T-helper 22 cell (primary cell): Measurements from ENCODE around the gene WNT4.

ENCODE experiments used
- DNase-seq: peaks from one replicate; pipeline ENCODE4 v3.0.0-alpha.2; 2020; ENCODE audit warnings: low read depth

Gene WNT4

GRCh38 chr1:22129501-22130117 is 13.3 kb downstream of the WNT4 start:
- DNase-seq, result no peak

GRCh38 chr1:22128392-22128791 is 14.5 kb downstream of the WNT4 start:
- DNase-seq, result no peak

GRCh38 chr1:22127731-22128130 is 15.2 kb downstream of the WNT4 start:
- DNase-seq, result no peak

GRCh38 chr1:22127248-22127647 is 15.6 kb downstream of the WNT4 start:
- DNase-seq, result no peak

GRCh38 chr1:22126531-22126930 is 16.4 kb downstream of the WNT4 start:
- DNase-seq, result no peak

GRCh38 chr1:22124592-22125229 is 18.2 kb downstream of the WNT4 start:
- DNase-seq, result no peak

- DNase-seq, result no peak
Observed at GRCh38 chr1:22123901-22124404, 18.9 kb downstream of the WNT4 start.

- no peak for DNase-seq
Observed at GRCh38 chr1:22123071-22123390, 19.9 kb downstream of the WNT4 start.

GRCh38 chr1:22122273-22123070 is 20.4 kb downstream of the WNT4 start:
- DNase-seq, result no peak

GRCh38 chr1:22121421-22121911 is 21.4 kb downstream of the WNT4 start:
- no peak for DNase-seq

- DNase-seq, result no peak
Observed at GRCh38 chr1:22120469-22120790, 22.5 kb downstream of the WNT4 start.

- DNase-seq, result no peak
Observed at GRCh38 chr1:22119626-22120468, 23.1 kb downstream of the WNT4 start.

- no peak for DNase-seq
Observed at GRCh38 chr1:22118291-22118992, 24.5 kb downstream of the WNT4 start.

- DNase-seq, result no peak
Observed at GRCh38 chr1:22117851-22118250, 25.0 kb downstream of the WNT4 start.

GRCh38 chr1:22117238-22117637 is 25.7 kb downstream of the WNT4 start:
- DNase-seq, result no peak

- no peak for DNase-seq
Observed at GRCh38 chr1:22115286-22115685, 27.6 kb downstream of the WNT4 start.

- DNase-seq, result no peak
Observed at GRCh38 chr1:22114083-22115012, 28.5 kb downstream of the WNT4 start.

GRCh38 chr1:22112554-22112953 is 30.3 kb downstream of the WNT4 start:
- DNase-seq, result no peak

GRCh38 chr1:22111620-22112019 is 31.3 kb downstream of the WNT4 start:
- no peak for DNase-seq

- no peak for DNase-seq
Observed at GRCh38 chr1:22111115-22111514, 31.8 kb downstream of the WNT4 start.

GRCh38 chr1:22110016-22110415 is 32.9 kb downstream of the WNT4 start:
- no peak for DNase-seq
